Measurements from ENCODE around the gene PYGB. TPM values are rescaled to one million over a fixed set of nuclear protein-coding genes. Genes with fewer than 3 reads are reported as not detected.
A peak's percentile ranks its signal among the peaks of the same experiment; 100 is the strongest.
"Not testable (repeated sequence)": the region's sequence is repeated elsewhere in the genome, so short reads cannot be mapped to it uniquely, and the experiment has no call there.

PYGB gene
- total RNA-seq, 1 donor = 203 TPM

- TF ChIP-seq CTCF (IDR thresholded peaks at IDR 0.05; ENCODE audit: insufficient read depth, low read length) = no peak
- no peak for DNase-seq (ENCODE audit: low read depth)
- no peak overlapping the region for H3K4me3 ChIP-seq (ENCODE audit: low read depth, low read length)
These were observed 78.1 kb downstream of the PYGB start for GRCh38 chr20:25325997-25326396.

GRCh38 chr20:25327521-25328235 is 79.8 kb downstream of the PYGB start:
- TF ChIP-seq CTCF (IDR thresholded peaks at IDR 0.05; ENCODE audit: insufficient read depth, low read length) = no peak
- DNase-seq (ENCODE audit: low read depth) = no peak
- no peak overlapping the region for H3K4me3 ChIP-seq (ENCODE audit: low read depth, low read length)

GRCh38 chr20:25328954-25329498 is 81.1 kb downstream of the PYGB start:
- no peak for DNase-seq (ENCODE audit: low read depth)
- no peak overlapping the region for H3K4me3 ChIP-seq (ENCODE audit: low read depth, low read length)
- TF ChIP-seq CTCF (IDR thresholded peaks at IDR 0.05; ENCODE audit: insufficient read depth, low read length) = no peak

GRCh38 chr20:25334972-25335371 is 87.1 kb downstream of the PYGB start:
- not testable (repeated sequence) for DNase-seq (ENCODE audit: low read depth); H3K4me3 ChIP-seq (ENCODE audit: low read depth, low read length)

- peak; percentile 47 for TF ChIP-seq CTCF (IDR thresholded peaks at IDR 0.05; ENCODE audit: insufficient read depth, low read length)
- no peak overlapping the region for H3K4me3 ChIP-seq (ENCODE audit: low read depth, low read length)
- peak; percentile 27 for DNase-seq (ENCODE audit: low read depth)
These were observed 88.9 kb downstream of the PYGB start for GRCh38 chr20:25336561-25337422.

- H3K4me3 ChIP-seq (ENCODE audit: low read depth, low read length) = no peak overlapping the region
- TF ChIP-seq CTCF (IDR thresholded peaks at IDR 0.05; ENCODE audit: insufficient read depth, low read length) = no peak
- DNase-seq (ENCODE audit: low read depth) = no peak
These were observed 90.5 kb downstream of the PYGB start for GRCh38 chr20:25338112-25339023.
